RWPE2 (cell line): ENCODE results near the gene COL4A2.
"Not testable (repeated sequence)": the region's sequence is repeated elsewhere in the genome, so short reads cannot be mapped to it uniquely, and the experiment has no call there.

ENCODE experiments used
- ATAC-seq: fragments of 200-7000 bp; cut with Tn5 transposase; 3 replicates; pipeline ENCODE4 v1.9.1; 2021; ENCODE audit warnings: low read depth
- DNase-seq: peaks from one replicate; pipeline ENCODE4 v3.0.0-alpha.2; 2020; ENCODE audit warnings: low spot score
- H3K27ac ChIP-seq: fragments of 450-650 bp; 2 replicates; pipeline ENCODE4 v1.5.1; 2017; ENCODE audit warnings: mild to moderate bottlenecking; ENCODE audit not compliant: poor library complexity, severe bottlenecking
- H3K27me3 ChIP-seq: fragments of 250-450 bp; sonication (Bioruptor Pico); 2 replicates; pipeline ENCODE4 v1.5.1; 2021; ENCODE audit warnings: mild to moderate bottlenecking, moderate library complexity; ENCODE audit not compliant: insufficient read depth, poor library complexity, severe bottlenecking
- H3K36me3 ChIP-seq: fragments of 250-450 bp; sonication (Bioruptor Pico); 2 replicates; pipeline ENCODE4 v1.5.1; 2020; ENCODE audit warnings: low read depth, mild to moderate bottlenecking, moderate library complexity
- H3K4me1 ChIP-seq: fragments of 250-450 bp; sonication (Bioruptor Pico); 2 replicates; pipeline ENCODE4 v1.5.1; 2021; ENCODE audit warnings: mild to moderate bottlenecking, moderate library complexity; ENCODE audit not compliant: insufficient read depth, poor library complexity, severe bottlenecking
- H3K4me3 ChIP-seq: fragments of 250-450 bp; sonication (Bioruptor Pico); 2 replicates; pipeline ENCODE4 v1.5.1; 2021; ENCODE audit warnings: mild to moderate bottlenecking, moderate library complexity; ENCODE audit not compliant: severe bottlenecking
- H3K9me3 ChIP-seq: fragments of 250-450 bp; sonication (Bioruptor Pico); 2 replicates; pipeline ENCODE4 v1.5.1; 2021; ENCODE audit warnings: mild to moderate bottlenecking, moderate library complexity; ENCODE audit not compliant: severe bottlenecking
- CTCF ChIP-seq: fragments of 450-650 bp; IDR thresholded peaks from one replicate; pipeline ENCODE4 v1.5.1; 2017; ENCODE audit warnings: mild to moderate bottlenecking, moderate library complexity; ENCODE audit not compliant: poor library complexity, severe bottlenecking

COL4A2 gene

GRCh38 chr13:110484290-110485048 is 177.4 kb downstream of the COL4A2 start:
- no peak for DNase-seq
- ATAC-seq: no peak
- TF ChIP-seq CTCF: no peak

GRCh38 chr13:110485604-110486003 is 178.5 kb downstream of the COL4A2 start:
- no peak overlapping the region for H3K27ac ChIP-seq
- H3K4me3 ChIP-seq: no peak overlapping the region
- H3K9me3 ChIP-seq: no peaks in the 10 kb centered on the region
- DNase-seq: no peak
- H3K36me3 ChIP-seq: peaks cover 74% of the 10 kb centered on the region
- no peaks in the 10 kb centered on the region for H3K4me1 ChIP-seq
- no peak for ATAC-seq
- TF ChIP-seq CTCF: no peak
- no peaks in the 10 kb centered on the region for H3K27me3 ChIP-seq

More at GRCh38 chr13:110484290-110485048, 177.4 kb downstream of the COL4A2 start:
- no peak overlapping the region for H3K27ac ChIP-seq
- no peaks in the 10 kb centered on the region for H3K27me3 ChIP-seq
- H3K4me1 ChIP-seq: no peaks in the 10 kb centered on the region
- no peak overlapping the region for H3K4me3 ChIP-seq
- H3K36me3 ChIP-seq: peaks cover 68% of the 10 kb centered on the region
- H3K9me3 ChIP-seq: no peaks in the 10 kb centered on the region

- H3K4me1 ChIP-seq: no peaks in the 10 kb centered on the region
- no peaks in the 10 kb centered on the region for H3K9me3 ChIP-seq
- H3K4me3 ChIP-seq: no peak overlapping the region
- DNase-seq (no peak), ATAC-seq (no peak; the same call in 2 of the 3 replicates)
- peaks cover 80% of the 10 kb centered on the region for H3K36me3 ChIP-seq
- no peak for TF ChIP-seq CTCF
- no peak overlapping the region for H3K27ac ChIP-seq
- H3K27me3 ChIP-seq: no peaks in the 10 kb centered on the region
Measured at GRCh38 chr13:110486061-110486715, 179.1 kb downstream of the COL4A2 start.

GRCh38 chr13:110486880-110487279 is 179.8 kb downstream of the COL4A2 start:
- not testable (repeated sequence) for H3K9me3 ChIP-seq, H3K4me1 ChIP-seq, ATAC-seq, H3K27me3 ChIP-seq, DNase-seq, H3K4me3 ChIP-seq, H3K27ac ChIP-seq
- H3K36me3 ChIP-seq: peaks cover 87% of the 10 kb centered on the region

GRCh38 chr13:110490009-110490770 is 183.1 kb downstream of the COL4A2 start:
- no peak for ATAC-seq
- peaks cover 87% of the 10 kb centered on the region for H3K36me3 ChIP-seq

More at GRCh38 chr13:110490009-110490770, 183.1 kb downstream of the COL4A2 start:
- no peak for DNase-seq
- H3K4me1 ChIP-seq: no peaks in the 10 kb centered on the region
- no peak overlapping the region for H3K27ac ChIP-seq
- no peaks in the 10 kb centered on the region for H3K27me3 ChIP-seq
- no peak overlapping the region for H3K4me3 ChIP-seq
- no peaks in the 10 kb centered on the region for H3K9me3 ChIP-seq
- no peak for TF ChIP-seq CTCF
